ENCODE data around the gene UPF1. TPM values are rescaled to one million over a fixed set of nuclear protein-coding genes. Genes with fewer than 3 reads are reported as not detected.

The UPF1 gene
- total RNA-seq, 1 donor from 2014 or later: 69.8 TPM

- no peak for DNase-seq (ENCODE audit: low spot score)
- no peaks in the 10 kb centered on the region for H3K27me3 ChIP-seq
- peaks cover 16% of the 10 kb centered on the region for H3K36me3 Mint-ChIP-seq
- H3K4me3 ChIP-seq: no peak overlapping the region
- H3K4me3 Mint-ChIP-seq: no peak overlapping the region
- peaks cover 44% of the 10 kb centered on the region for H3K4me1 Mint-ChIP-seq
- H3K27ac ChIP-seq: no peak overlapping the region
- no peaks in the 10 kb centered on the region for H3K9me3 ChIP-seq (ENCODE audit: low read depth)
- TF ChIP-seq EZH2 (IDR thresholded peaks at IDR 0.05) (no peak), EZH2phosphoT487 (IDR thresholded peaks at IDR 0.05) (no peak), CTCF (IDR thresholded peaks at IDR 0.05) (no peak)
- no peaks in the 10 kb centered on the region for H3K9me3 Mint-ChIP-seq
- no peak overlapping the region for H2AFZ ChIP-seq (replicated peaks)
- H4K20me1 ChIP-seq (ENCODE audit: low read depth): peaks cover 100% of the 10 kb centered on the region
- H3K27ac Mint-ChIP-seq: peak overlapping the region; percentile 63
- H3K79me2 ChIP-seq (ENCODE audit: low read depth): peaks cover 92% of the 10 kb centered on the region
- no peak overlapping the region for H3K9ac ChIP-seq
- no peaks in the 10 kb centered on the region for H3K36me3 ChIP-seq
- no peak overlapping the region for H3K4me2 ChIP-seq
- H3K27me3 Mint-ChIP-seq (ENCODE audit: insufficient read depth, low read depth): no peaks in the 10 kb centered on the region
- no peaks in the 10 kb centered on the region for H3F3A ChIP-seq (ENCODE audit: low read depth)
- peaks cover 16% of the 10 kb centered on the region for H3K4me1 ChIP-seq
These were observed 8.8 kb downstream of the UPF1 start for GRCh38 chr19:18840288-18841267.

DNA sequence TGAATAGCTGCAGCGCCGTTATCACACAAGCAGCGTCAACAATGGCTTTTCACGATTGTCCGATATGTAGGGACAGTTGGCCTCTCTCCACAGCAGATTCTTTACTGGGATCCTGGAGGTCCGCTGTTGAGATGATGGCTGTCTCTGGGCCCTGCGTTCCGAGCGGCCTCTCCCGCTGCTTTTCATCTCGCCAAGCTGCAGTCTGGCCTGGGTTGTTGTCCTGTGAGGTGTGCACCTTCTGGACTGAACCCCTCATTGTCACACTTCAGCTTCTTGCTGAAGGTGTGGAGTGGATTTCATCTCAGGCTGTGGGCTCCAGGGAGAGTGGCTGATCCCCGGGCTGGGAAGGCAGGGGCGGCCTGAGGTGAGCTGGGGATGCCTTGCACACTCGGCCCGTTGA, 9.6 kb downstream of the UPF1 start:
- TF ChIP-seq CTCF (IDR thresholded peaks at IDR 0.05): no peak
- TF ChIP-seq EZH2 (IDR thresholded peaks at IDR 0.05): no peak
- no peak for TF ChIP-seq EZH2phosphoT487 (IDR thresholded peaks at IDR 0.05)
- peaks cover 100% of the 10 kb centered on the region for H4K20me1 ChIP-seq (ENCODE audit: low read depth)
- H3K79me2 ChIP-seq (ENCODE audit: low read depth): peaks cover 84% of the 10 kb centered on the region

GRCh38 chr19:18842166-18842565, 10.4 kb downstream of the UPF1 start:
- H3K4me1 Mint-ChIP-seq: peaks cover 39% of the 10 kb centered on the region
- peaks cover 100% of the 10 kb centered on the region for H4K20me1 ChIP-seq (ENCODE audit: low read depth)
- peaks cover 11% of the 10 kb centered on the region for H3F3A ChIP-seq (ENCODE audit: low read depth)
- H3K36me3 ChIP-seq: no peaks in the 10 kb centered on the region
- no peaks in the 10 kb centered on the region for H3K9me3 ChIP-seq (ENCODE audit: low read depth)
- H3K79me2 ChIP-seq (ENCODE audit: low read depth): peaks cover 77% of the 10 kb centered on the region
- H3K27ac Mint-ChIP-seq: no peak overlapping the region
- H3K9ac ChIP-seq: no peak overlapping the region
- no peak overlapping the region for H3K4me3 Mint-ChIP-seq
- no peaks in the 10 kb centered on the region for H3K9me3 Mint-ChIP-seq
- H3K4me3 ChIP-seq: no peak overlapping the region
- peaks cover 7% of the 10 kb centered on the region for H3K36me3 Mint-ChIP-seq
- no peaks in the 10 kb centered on the region for H3K27me3 Mint-ChIP-seq (ENCODE audit: insufficient read depth, low read depth)
- H3K4me1 ChIP-seq: peaks cover 16% of the 10 kb centered on the region
- DNase-seq (ENCODE audit: low spot score): no peak
- no peak overlapping the region for H3K4me2 ChIP-seq
- H2AFZ ChIP-seq (replicated peaks): no peak overlapping the region
- H3K27me3 ChIP-seq: no peaks in the 10 kb centered on the region
- no peak overlapping the region for H3K27ac ChIP-seq
- TF ChIP-seq CTCF (IDR thresholded peaks at IDR 0.05) (no peak), EZH2 (IDR thresholded peaks at IDR 0.05) (no peak), EZH2phosphoT487 (IDR thresholded peaks at IDR 0.05) (no peak)

More for the DNA sequence above, 9.6 kb downstream of the UPF1 start:
- Histone ChIP-seq H3K4me1 (peaks cover 16% of the 10 kb centered on the region), H2AFZ (replicated peaks) (no peak overlapping the region), H3K27me3 (no peaks in the 10 kb centered on the region), H3K9me3 (ENCODE audit: low read depth) (no peaks in the 10 kb centered on the region), H3K9ac (no peak overlapping the region), H3F3A (ENCODE audit: low read depth) (peaks cover 4% of the 10 kb centered on the region), H3K36me3 (no peaks in the 10 kb centered on the region), H3K4me3 (no peak overlapping the region), H3K27ac (no peak overlapping the region), H3K4me2 (no peak overlapping the region)
- no peak overlapping the region for H3K4me3 Mint-ChIP-seq
- no peak overlapping the region for H3K27ac Mint-ChIP-seq
- H3K27me3 Mint-ChIP-seq (ENCODE audit: insufficient read depth, low read depth): no peaks in the 10 kb centered on the region
- H3K9me3 Mint-ChIP-seq: no peaks in the 10 kb centered on the region
- H3K36me3 Mint-ChIP-seq: peaks cover 9% of the 10 kb centered on the region
- peaks cover 38% of the 10 kb centered on the region for H3K4me1 Mint-ChIP-seq
- no peak for DNase-seq (ENCODE audit: low spot score)
